NT2/D1 (cell line): ENCODE data around the gene TAS2R43.
"Not testable (repeated sequence)": the region's sequence is repeated elsewhere in the genome, so short reads cannot be mapped to it uniquely, and the experiment has no call there.

Experiments used
- DNase-seq: peaks from one replicate; pipeline ENCODE4 v3.0.0-alpha.2; 2011; ENCODE audit warnings: low read depth, low spot score
- H3K27me3 ChIP-seq: 2 replicates; pipeline ENCODE4 v1.6.0; 2011; ENCODE audit warnings: mild to moderate bottlenecking; ENCODE audit not compliant: insufficient read length, insufficient read depth
- H3K36me3 ChIP-seq: 2 replicates; pipeline ENCODE4 v1.6.1; 2011; ENCODE audit warnings: mild to moderate bottlenecking, low read length, mixed read lengths; ENCODE audit not compliant: insufficient read depth, insufficient read length
- H3K4me1 ChIP-seq: 2 replicates; pipeline ENCODE4 v1.5.1; 2011; ENCODE audit not compliant: insufficient read depth, insufficient read length
- H3K4me3 ChIP-seq: 2 replicates; pipeline ENCODE4 v1.5.1; 2011; ENCODE audit warnings: low read depth; ENCODE audit not compliant: insufficient read length
- H3K9ac ChIP-seq: 2 replicates; pipeline ENCODE4 v1.6.0; 2011; ENCODE audit warnings: low read depth; ENCODE audit not compliant: insufficient read length
- H3K9me3 ChIP-seq: 2 replicates; pipeline ENCODE4 v1.5.1; 2011; ENCODE audit warnings: mild to moderate bottlenecking, low read length; ENCODE audit not compliant: insufficient read depth
- SUZ12 ChIP-seq: IDR thresholded peaks from 2 replicates; pipeline ENCODE4 v1.6.1; 2011; ENCODE audit not compliant: insufficient read length, insufficient read depth; ENCODE audit errors: extremely low read depth
- YY1 ChIP-seq: IDR thresholded peaks from 2 replicates; pipeline ENCODE4 v1.6.1; 2011; ENCODE audit not compliant: insufficient read length, insufficient read depth
- ZNF274 ChIP-seq: IDR thresholded peaks from 2 replicates; pipeline ENCODE4 v1.6.1; 2011; ENCODE audit warnings: mild to moderate bottlenecking, low read depth, low read length

The TAS2R43 gene

GRCh38 chr12:11078246-11078645, 13.9 kb downstream of the TAS2R43 start:
- no peak for DNase-seq
- no peaks in the 10 kb centered on the region for H3K36me3 ChIP-seq
- H3K4me1 ChIP-seq: no peaks in the 10 kb centered on the region
- H3K9me3 ChIP-seq: no peaks in the 10 kb centered on the region
- no peaks in the 10 kb centered on the region for H3K27me3 ChIP-seq
- TF ChIP-seq ZNF274: no peak
- no peak for TF ChIP-seq SUZ12
- TF ChIP-seq YY1: no peak
- no peak overlapping the region for H3K9ac ChIP-seq
- no peak overlapping the region for H3K4me3 ChIP-seq

- no peak overlapping the region for H3K9ac ChIP-seq
- no peak overlapping the region for H3K4me3 ChIP-seq
- no peak for DNase-seq
- no peaks in the 10 kb centered on the region for H3K9me3 ChIP-seq
- no peaks in the 10 kb centered on the region for H3K4me1 ChIP-seq
- TF ChIP-seq ZNF274: no peak
- TF ChIP-seq YY1: no peak
- H3K36me3 ChIP-seq: no peaks in the 10 kb centered on the region
- no peaks in the 10 kb centered on the region for H3K27me3 ChIP-seq
Observed at GRCh38 chr12:11075642-11076041, 16.5 kb downstream of the TAS2R43 start.

- TF ChIP-seq ZNF274 (no peak), YY1 (no peak), SUZ12 (no peak)
- Histone ChIP-seq H3K36me3 (peaks cover 2% of the 10 kb centered on the region), H3K4me1 (no peaks in the 10 kb centered on the region), H3K9me3 (no peaks in the 10 kb centered on the region), H3K27me3 (no peaks in the 10 kb centered on the region), H3K4me3 (no peak overlapping the region), H3K9ac (no peak overlapping the region)
- DNase-seq: no peak
Observed at GRCh38 chr12:11071414-11071813, 20.7 kb downstream of the TAS2R43 start.

- no peak overlapping the region for H3K9ac ChIP-seq
- no peaks in the 10 kb centered on the region for H3K4me1 ChIP-seq
- DNase-seq: no peak
- H3K36me3 ChIP-seq: peaks cover 2% of the 10 kb centered on the region
- H3K4me3 ChIP-seq: no peak overlapping the region
- H3K27me3 ChIP-seq: no peaks in the 10 kb centered on the region
- H3K9me3 ChIP-seq: no peaks in the 10 kb centered on the region
- TF ChIP-seq ZNF274 (no peak), YY1 (no peak), SUZ12 (no peak)
Observed at GRCh38 chr12:11070999-11071398, 21.1 kb downstream of the TAS2R43 start.

GRCh38 chr12:11069854-11070365, 22.2 kb downstream of the TAS2R43 start:
- no peaks in the 10 kb centered on the region for H3K4me1 ChIP-seq
- DNase-seq: no peak
- H3K9ac ChIP-seq: no peak overlapping the region
- TF ChIP-seq YY1: no peak
- TF ChIP-seq SUZ12: no peak
- no peak for TF ChIP-seq ZNF274
- H3K9me3 ChIP-seq: no peaks in the 10 kb centered on the region
- H3K36me3 ChIP-seq: peaks cover 2% of the 10 kb centered on the region
- no peak overlapping the region for H3K4me3 ChIP-seq
- H3K27me3 ChIP-seq: no peaks in the 10 kb centered on the region

- no peak for DNase-seq
- TF ChIP-seq ZNF274 (no peak), YY1 (no peak), SUZ12 (no peak)
- Histone ChIP-seq H3K36me3 (peaks cover 2% of the 10 kb centered on the region), H3K9ac (no peak overlapping the region), H3K9me3 (no peaks in the 10 kb centered on the region), H3K4me1 (no peaks in the 10 kb centered on the region), H3K4me3 (no peak overlapping the region), H3K27me3 (no peaks in the 10 kb centered on the region)
Observed at GRCh38 chr12:11067514-11067913, 24.6 kb downstream of the TAS2R43 start.

- H3K9ac ChIP-seq, H3K4me3 ChIP-seq, H3K36me3 ChIP-seq, H3K27me3 ChIP-seq, H3K9me3 ChIP-seq, DNase-seq, H3K4me1 ChIP-seq: not testable (repeated sequence)
Observed at GRCh38 chr12:11062194-11062593, 29.9 kb downstream of the TAS2R43 start, which contains the start of gene TAS2R46. Gene TAS2R46, minus strand, starts transcription at chr12:11062294. Its CDS starts 0 bp downstream, at chr12:11062294.

GRCh38 chr12:11059784-11060183, 32.3 kb downstream of the TAS2R43 start:
- H3K4me1 ChIP-seq: no peaks in the 10 kb centered on the region
- H3K27me3 ChIP-seq: no peaks in the 10 kb centered on the region
- no peaks in the 10 kb centered on the region for H3K9me3 ChIP-seq
- TF ChIP-seq SUZ12 (no peak), YY1 (no peak), ZNF274 (no peak)
- DNase-seq: no peak
- peaks cover 7% of the 10 kb centered on the region for H3K36me3 ChIP-seq
- H3K9ac ChIP-seq: no peak overlapping the region
- H3K4me3 ChIP-seq: no peak overlapping the region
